GM19463 (cell line): Measurements from ENCODE around the gene IMMP2L.
"Not testable (repeated sequence)": the region's sequence is repeated elsewhere in the genome, so short reads cannot be mapped to it uniquely, and the experiment has no call there.

Source experiments
- ATAC-seq: cut with Tn5 transposase; IDR thresholded peaks from one replicate; pipeline ENCODE4 v1.9.1; 2021; ENCODE audit warnings: mild to moderate bottlenecking, moderate library complexity; ENCODE audit not compliant: unreplicated experiment

IMMP2L gene

DNA sequence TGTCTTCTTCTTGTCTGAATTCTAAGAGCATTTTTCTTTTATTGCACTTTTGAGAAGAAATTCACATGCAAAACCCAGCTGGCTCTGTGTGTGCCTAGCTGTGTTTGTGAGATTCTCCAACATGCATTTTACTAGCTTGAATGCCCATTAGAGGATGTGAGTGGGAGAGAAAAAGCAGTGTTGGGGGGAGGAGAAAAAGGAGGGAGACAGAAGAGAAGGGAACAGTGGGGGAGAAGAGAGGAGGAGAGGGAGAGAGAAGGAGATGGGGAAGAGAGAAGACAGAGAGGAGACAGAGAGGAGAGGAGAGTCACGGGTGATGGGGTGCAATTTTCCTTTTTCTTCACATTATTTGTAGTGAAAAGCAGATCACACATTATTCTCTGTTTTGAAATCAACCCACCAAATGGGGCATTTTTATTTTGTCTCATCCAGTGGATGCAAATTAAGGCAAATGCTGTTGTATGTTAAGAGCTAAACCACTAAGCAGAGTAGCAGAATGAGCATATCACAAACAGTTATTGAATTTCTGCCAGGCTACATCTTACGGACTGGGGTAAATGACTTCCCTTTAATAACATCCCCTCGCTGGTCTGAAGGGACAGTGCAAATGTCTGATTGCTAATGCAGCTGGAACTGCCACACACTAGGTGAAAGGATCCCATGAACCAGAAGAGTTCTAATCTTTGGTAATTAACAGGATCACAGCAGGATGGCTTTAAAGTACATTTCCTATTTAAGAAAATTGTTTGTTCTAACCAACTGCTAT lies 470.5 kb downstream of the IMMP2L start:
- ATAC-seq = peak; percentile 27

DNA sequence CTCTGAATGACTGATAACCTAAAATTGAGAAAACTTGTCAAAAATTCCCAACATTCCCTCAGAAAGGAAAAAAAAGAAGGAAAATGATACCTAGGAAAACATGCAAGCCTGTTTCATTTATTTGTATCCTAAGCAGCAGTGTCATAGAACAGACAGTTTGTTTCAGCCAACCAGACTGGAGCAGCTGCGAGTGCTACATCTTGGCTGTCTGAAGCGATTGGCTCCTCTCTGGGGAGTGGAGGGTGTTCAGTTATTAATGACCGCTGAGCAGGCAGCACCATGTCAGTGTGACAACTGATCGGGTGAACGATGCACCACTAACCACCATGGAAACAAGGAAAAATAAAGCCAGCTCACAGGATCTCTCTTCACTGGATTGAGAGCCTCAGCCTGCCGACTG lies 471.4 kb downstream of the IMMP2L start, which contains the start of gene LRRN3:
TSS of gene LRRN3 (plus strand) at position 282 of the 400 bp plus-strand sequence. CDS start 31,646 bp downstream, outside the sequence.
- ATAC-seq = no peak

DNA sequence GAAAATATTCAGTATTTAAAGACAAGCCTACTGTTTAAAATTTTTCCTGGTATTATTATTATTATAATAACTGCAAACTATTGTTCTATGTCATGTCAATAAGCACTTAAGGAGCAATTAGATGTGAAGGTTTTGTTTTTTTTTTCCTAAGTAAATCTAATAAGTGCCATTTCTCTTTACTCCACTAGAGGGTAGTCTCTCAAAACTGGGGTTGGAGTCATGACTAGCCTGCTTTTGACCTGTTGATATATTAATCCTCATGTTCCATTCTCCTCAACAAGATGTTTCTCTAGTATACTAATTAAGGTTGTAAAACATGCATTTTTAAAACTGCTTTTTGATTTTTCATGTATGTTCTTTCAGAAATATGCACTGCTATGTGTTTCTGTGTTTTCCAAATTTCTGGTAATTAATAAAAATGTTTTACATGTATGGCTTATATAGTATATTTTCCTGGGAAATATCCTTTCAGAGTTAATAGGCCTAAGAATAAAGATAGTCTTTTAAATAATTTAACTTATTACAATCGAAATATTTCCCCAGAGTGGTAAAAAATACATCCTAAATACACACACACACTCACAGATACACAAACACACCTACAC lies 472.4 kb downstream of the IMMP2L start:
- no peak for ATAC-seq

DNA sequence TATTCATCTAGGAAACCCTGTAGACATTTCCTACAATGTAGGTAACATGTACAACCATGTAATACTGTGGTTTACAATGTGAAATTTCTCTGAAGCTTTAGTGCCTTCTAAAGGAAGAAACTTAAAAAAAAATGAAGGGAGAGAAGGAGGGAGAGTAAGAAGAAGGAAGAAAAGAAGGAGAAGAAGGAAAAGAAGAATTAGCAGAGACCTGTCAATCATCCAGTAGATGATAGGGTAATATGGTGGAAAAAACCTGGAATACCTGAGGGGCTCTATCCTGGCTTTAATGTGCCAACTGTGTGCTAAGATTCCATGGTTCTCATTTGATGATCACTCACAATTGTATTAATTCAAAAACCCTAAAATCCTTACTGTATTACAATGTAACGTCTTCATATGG lies 474.0 kb downstream of the IMMP2L start:
- ATAC-seq = no peak

DNA sequence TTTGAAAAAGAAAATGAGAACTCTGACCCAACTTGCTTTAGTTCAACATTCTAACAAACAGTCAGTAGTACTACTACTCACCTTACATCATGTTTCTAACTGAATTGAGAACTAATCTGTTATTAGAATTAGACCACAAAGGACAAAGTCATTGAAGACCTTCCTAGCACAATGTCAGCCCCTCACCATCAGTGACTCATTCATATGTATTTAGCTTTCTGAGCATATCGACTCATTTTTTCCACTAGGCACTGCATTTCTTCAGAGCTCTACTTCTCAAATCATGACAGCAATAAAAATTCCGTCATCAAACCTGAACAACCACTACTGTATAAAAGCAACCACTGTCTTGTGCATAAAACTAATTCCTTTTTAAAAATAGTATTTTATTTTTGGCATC lies 475.8 kb downstream of the IMMP2L start:
- no peak for ATAC-seq

DNA sequence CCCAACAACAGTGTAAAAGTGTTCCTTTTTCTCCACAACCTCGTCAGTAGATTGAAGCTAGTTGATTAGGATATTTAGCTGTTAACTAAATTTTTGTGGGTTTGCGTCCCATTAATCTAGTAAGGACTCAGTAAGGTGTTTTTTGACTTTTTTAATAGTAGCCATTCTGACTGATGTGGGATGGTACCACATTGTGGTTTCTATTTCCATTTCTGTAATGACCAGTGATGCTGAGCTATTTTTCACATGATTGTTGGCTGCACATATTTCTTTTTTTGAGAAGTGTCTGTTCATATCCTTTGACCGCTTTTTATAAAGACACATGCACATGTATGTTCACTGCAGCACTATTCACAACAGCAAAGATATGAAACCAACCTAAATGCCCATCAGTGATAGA lies 476.9 kb downstream of the IMMP2L start:
- ATAC-seq = no peak

DNA sequence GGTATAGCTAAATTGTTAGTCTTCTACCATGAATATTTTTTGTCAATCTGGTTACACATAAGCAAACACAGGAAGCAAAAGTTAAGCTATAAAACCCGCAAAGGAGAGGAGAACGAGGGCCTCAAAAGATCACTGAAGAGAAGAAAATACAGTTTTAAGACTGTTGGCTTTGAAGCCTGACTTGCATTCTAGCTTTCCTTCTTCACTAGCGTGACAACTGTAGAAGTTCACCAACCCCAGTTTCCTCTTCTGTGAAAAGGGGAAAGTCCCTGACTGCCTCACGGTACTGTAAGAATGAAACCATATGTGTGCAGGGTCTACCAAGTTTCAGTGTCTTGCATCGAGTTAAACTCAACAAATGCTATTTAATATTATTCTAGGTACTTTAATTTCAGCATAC lies 478.9 kb downstream of the IMMP2L start:
- ATAC-seq = peak; percentile 96

DNA sequence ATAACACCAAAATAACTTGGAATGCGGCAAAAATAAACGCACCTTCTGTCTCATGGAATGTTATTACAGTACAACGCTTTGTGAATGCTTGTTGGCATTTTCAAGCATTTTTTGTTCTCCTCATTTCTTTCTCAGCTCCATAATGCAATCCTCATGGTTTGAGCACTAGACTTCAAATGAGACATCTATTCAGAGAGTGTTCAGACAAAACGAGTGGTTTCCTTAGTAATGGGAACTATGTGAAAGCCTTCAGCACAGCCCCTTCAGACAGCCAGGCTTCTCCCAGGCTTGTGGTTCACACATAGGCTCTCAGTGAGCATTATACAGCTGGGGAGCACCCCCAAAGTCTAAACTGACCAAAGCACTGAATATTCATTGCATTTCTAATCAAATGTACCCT lies 479.9 kb downstream of the IMMP2L start:
- ATAC-seq = no peak

DNA sequence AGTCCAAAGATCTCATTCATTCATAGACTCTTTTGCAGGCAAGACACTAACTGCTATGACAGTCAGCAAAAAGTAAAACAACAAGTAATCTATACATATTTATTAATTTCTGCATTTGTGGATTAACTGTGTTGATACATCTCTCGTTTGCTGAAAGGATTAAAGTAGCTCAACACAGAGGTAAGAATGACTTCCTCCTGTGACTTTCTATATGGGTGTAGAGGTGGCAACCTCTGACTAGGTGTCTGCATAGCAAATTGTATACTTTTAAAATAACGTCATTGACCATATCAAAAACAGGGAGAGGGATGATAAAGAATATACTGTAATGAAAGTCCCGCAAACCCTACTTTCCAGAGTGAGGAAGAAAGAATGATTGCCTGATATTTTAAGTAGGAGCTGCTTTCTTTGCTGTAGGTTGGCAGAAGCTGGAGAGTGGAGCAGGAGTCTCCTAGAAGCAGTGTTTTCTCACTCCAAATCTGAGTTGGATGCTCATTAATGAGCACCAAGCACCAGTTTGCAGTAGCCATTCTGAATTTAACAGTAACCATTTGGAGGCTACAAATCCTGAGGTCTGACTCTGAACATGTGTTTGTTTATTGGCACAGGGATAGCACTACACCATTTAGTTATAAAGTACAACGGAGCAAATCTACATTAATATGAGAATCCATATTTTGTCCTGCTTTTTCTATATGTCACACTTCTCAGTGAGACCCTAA lies 480.6 kb downstream of the IMMP2L start:
- ATAC-seq = no peak

DNA sequence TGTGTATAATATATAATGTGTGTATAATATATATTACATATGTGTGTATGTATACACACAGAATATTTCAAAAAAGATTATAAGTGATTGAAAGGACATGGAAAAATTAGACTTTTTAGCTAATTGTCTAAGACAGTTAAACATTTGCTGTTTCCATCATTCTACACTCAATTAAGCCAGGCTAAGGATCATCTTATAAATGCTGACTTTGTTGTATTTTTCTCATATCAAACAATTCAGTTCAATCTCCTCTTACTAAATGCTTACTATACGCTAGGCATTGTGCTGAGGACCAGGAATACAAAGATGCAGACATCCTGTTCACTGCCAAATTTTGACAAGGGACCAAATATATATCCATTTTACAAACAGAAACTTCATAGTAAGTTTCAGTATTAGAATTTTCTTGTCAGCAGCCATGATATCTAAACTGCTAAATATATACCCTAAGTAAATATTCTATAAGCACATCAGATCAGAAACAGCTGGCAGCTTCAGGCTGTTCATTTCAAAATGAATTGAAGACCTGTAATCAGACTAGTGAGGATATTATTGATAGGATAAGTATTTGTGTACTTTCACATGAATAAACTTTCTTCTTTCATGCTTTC lies 481.7 kb downstream of the IMMP2L start:
- ATAC-seq = peak; percentile 17

DNA sequence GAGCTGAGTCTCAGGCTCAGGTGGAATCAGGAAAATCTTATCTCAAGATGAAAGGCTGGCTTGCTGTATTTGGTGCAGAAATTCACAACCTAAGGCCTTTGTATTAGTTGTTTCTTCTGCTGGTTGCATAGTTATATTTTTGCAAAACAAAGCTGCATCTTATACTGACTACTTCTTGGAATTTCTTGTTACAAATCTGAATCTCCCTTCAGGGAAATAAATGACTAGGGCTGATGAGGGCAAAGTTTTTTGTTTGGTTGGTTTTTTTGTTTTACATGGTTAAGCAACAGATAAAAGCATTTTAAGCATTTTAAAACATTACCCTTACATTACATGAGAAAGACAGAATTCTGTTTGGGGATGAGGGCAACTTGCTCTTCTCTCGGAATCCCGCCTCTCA lies 485.3 kb downstream of the IMMP2L start:
- no peak for ATAC-seq

DNA sequence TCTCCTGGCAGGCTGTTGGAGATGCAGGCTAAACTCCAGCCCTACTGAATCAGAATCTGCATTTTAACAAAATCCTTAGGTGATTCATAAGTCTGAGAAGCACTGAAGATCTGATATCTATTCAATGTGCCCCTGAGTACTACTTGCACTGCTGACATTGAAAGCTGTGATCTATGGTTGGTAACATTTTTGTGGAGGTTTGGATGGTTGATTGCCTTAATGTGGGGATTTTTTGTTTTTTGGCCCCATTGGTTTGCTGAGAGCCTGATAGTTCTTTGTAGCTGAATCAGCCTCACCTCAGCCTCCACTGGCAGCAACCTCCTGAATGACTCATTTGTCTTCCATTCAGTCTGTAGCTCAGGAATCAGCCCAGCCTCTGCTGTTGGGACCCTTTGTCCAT lies 486.1 kb downstream of the IMMP2L start:
- ATAC-seq = no peak

DNA sequence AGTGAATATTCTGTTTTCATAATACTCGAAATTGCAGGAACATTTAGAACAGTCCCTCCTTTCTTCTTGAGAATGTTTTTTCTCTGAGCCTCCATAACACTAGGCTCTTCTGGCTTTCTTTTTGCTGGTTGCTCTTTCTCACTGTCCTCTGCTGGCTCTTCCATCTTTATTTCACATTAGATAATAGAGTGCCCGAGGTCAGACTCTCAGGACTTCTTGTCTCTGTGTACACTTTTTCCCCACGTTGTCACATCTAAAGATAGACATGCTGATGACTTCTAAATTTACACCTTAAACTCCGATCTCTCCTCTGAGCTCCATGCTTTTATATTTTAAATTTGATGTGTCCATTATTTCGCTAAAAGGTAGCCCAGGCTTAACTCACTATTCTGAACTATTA lies 486.8 kb downstream of the IMMP2L start:
- ATAC-seq = no peak

DNA sequence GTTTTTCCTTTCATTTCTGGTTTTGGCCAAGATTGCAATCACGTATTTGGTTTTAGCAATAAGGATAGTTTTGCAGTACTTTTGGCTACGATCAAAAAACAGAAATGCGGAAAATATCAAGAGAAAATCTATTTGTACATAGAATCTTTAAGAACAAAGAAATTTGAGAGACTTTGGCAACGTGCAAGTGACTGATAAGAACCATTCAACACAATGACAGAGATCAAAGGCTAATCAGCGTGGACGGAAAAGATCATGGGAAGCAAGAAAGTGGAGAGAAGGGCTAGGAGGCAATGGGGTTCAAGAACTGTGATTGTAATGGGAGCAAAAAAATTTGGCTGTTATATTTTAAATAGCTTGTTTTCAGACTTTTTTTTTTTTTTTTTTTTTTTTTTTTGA lies 487.5 kb downstream of the IMMP2L start:
- no peak for ATAC-seq

DNA sequence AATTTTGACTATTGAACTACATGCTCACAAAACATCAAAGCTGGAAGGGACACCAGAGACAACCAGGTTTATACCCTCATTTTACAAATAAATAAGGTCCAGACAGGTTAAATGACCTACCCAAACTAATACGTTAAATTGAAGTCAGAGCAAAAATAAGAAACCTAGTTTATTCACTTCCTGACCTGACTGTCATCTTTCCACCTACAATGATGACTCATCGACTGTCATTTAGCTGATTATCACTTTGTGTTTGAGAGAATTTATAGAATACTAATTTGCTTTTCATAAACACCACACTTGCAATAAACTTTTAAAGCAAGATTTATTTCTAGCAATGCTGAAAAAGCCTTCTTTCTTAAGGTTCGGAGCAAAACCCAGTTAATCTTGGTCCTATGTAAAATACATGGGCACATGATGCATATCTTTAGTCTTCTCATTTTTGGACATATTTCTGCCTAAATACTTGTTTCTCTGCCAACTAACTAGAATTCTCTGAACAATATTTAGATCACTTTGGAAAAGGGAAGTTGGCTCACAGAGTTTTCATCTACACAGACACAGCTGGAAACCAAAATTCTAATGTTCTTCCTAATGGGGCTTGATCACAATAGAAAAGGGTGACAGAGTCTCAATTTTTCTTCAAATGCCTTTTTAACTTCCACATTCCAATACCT lies 488.1 kb downstream of the IMMP2L start:
- peak; percentile 64 for ATAC-seq

DNA sequence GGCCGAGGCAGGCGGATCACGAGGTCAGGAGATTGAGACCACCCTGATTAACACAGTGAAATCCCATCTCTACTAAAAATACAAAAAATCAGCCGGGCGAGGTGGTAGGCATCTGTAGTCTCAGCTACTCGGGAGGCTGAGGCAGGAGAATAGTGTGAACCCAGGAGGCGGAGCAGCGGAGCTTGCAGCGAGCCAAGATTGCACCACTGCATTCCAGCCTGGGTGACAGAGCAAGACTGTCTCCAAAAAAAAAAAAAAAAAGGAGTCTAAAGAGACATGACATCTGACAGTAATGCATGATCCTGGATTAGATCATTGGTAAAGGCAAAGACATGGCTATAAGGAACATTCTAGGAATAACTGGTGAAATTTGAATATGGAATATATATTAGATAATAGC lies 489.6 kb downstream of the IMMP2L start:
- ATAC-seq = not testable (repeated sequence)

DNA sequence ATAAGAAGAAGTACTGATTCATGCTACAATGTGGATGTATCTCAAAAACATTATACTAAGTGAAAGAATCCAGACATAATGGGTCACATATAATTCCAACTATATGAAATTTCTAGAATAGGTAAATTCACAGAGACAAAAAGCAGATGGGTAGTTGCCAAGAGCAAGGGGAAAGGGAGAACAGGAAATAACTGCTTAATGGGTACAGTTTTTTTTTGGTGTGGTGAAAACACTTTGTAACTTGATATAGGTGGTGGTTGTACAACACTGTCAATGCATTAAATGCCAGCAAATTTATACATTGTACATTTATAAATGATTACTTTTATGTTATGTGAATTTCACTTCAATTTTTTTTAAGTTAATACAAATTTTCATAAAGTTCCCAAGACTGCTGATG lies 490.7 kb downstream of the IMMP2L start:
- ATAC-seq = no peak

DNA sequence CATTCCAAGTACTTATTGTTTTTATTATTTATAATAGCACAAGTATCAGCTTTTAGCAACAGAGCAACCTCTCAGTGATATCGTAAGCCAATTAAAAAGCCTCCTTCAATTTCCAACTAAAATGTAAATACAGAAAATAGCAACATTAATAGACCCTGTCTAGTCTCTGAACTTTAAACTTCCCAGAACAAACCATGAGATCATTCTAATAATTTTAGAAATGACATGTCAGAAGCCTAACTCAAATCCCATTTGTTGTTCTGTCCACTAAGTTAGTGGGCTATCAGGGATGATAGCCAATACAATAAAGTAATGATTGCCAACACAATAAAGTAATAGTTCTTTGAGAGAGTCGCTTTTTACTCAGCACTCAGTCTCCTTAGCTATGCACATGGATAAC lies 493.7 kb downstream of the IMMP2L start:
- ATAC-seq = no peak

DNA sequence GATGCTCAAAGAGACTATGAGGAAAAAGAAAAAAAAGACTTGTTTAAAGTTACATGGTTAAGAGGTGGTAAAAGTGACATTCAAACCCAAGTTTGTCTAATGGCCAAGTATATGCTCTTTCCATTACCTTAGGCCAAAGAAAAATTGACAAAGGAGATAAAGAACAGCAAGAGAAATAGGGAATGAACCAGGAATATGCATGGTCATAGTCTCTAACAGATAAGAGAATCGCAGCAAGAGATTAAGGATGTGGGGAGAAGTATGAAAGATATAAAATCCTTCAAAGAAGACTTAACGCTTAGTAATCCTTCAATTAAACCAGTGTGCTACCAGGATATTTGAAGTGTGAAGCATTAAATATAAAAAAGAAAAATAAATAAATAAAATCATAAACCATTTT lies 494.6 kb downstream of the IMMP2L start:
- ATAC-seq = no peak

DNA sequence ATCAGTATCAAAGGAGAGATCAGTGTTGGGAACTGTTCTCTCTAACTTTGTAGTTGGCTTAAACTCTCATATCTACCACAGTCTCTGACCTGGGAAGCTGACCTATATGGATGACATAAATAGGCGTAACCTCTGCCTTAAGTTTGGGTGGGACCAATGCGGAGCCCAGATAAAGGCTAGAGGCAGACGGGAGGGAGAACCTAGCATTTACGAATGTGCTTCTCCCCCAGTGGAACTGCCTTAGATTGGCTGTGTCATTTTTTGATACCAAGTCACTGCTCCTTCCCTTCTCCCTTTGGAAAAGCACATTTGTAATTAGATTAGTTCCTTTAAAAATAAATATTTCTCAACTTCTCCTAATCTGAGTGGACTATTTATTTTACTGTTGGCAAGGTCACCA lies 495.0 kb downstream of the IMMP2L start:
- no peak for ATAC-seq

DNA sequence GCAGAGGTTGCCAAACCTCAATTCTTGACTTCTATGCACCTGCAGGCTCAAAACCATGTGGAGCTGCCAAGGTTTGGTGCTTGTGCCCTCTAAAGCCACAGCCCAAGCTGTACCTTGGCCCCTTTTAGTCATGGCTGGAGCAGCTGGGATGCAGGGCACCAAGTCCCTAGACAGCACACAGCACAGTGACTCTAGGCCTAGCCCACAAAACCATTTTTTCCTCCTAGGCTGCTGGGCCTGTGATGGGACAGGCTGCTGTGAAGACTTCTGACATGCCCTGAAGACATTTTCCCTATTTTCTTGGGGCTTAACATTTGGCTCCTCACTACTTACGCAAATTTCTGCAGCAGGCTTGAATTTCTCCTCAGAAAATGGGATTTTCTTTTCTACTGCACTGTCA lies 499.1 kb downstream of the IMMP2L start:
- no peak for ATAC-seq
